Fibroblast of lung (primary cell): ENCODE measurements around the gene REXO2. TPM values are rescaled to one million over a fixed set of nuclear protein-coding genes. Genes with fewer than 3 reads are reported as not detected.

ENCODE experiments used
- DNase-seq, 2 donors: peaks; one replicate each; pipeline versions ENCODE4 v3.0.0 to v3.0.0-alpha.2; 2010; ENCODE audit warnings: low read depth in 2 of 2
- H2AFZ ChIP-seq: 2 replicates; pipeline ENCODE4 v1.5.1; 2012; ENCODE audit warnings: low read length, control low read depth, inconsistent platforms
- H3K27ac ChIP-seq: 2 replicates; pipeline ENCODE4 v1.5.1; 2011; ENCODE audit warnings: low read length, control low read depth; ENCODE audit not compliant: insufficient read depth
- H3K27me3 ChIP-seq: 2 replicates; pipeline ENCODE4 v1.5.1; 2011; ENCODE audit warnings: mild to moderate bottlenecking, low read length; ENCODE audit not compliant: control insufficient read depth, insufficient read depth
- H3K36me3 ChIP-seq: 2 replicates; pipeline ENCODE4 v1.5.1; 2011; ENCODE audit warnings: low read length; ENCODE audit not compliant: control insufficient read depth, insufficient read depth
- H3K4me1 ChIP-seq: 2 replicates; pipeline ENCODE4 v1.5.1; 2011; ENCODE audit warnings: low read length; ENCODE audit not compliant: control insufficient read depth, insufficient read depth; ENCODE audit errors: extremely low read depth
- H3K4me2 ChIP-seq: 2 replicates; pipeline ENCODE4 v1.5.1; 2011; ENCODE audit warnings: low read length, control low read depth; ENCODE audit not compliant: insufficient read depth; ENCODE audit errors: extremely low read depth
- H3K4me3 ChIP-seq, 4 experiments: fragments of 200-600 bp in 1 of 4; sonication (generic) in 1 of 4; replicated peaks in 1 of 4; 2 replicates each; pipeline ENCODE4 v1.5.1; 2011 to 2016; ENCODE audit warnings: low read length in 4 of 4, low read depth in 3 of 4, mild to moderate bottlenecking in 3 of 4, control low read depth in 2 of 4, inconsistent platforms in 1 of 4, mixed read lengths in 1 of 4; ENCODE audit not compliant: insufficient read depth in 1 of 4; ENCODE audit errors: control extremely low read depth in 1 of 4
- H3K79me2 ChIP-seq: 2 replicates; pipeline ENCODE4 v1.5.1; 2012; ENCODE audit warnings: mild to moderate bottlenecking, low read length, inconsistent platforms; ENCODE audit not compliant: control insufficient read depth, insufficient read depth
- H3K9ac ChIP-seq: 2 replicates; pipeline ENCODE4 v1.5.1; 2011; ENCODE audit warnings: mild to moderate bottlenecking, low read length, control low read depth; ENCODE audit not compliant: insufficient read depth
- H3K9me3 ChIP-seq: 2 replicates; pipeline ENCODE4 v1.5.1; 2012; ENCODE audit warnings: low read depth, low read length; ENCODE audit not compliant: control insufficient read depth, insufficient read depth
- H4K20me1 ChIP-seq: 2 replicates; pipeline ENCODE4 v1.5.1; 2011; ENCODE audit warnings: low read length; ENCODE audit not compliant: control insufficient read depth, insufficient read depth; ENCODE audit errors: extremely low read depth
- CTCF ChIP-seq, 2 donors: IDR thresholded peaks in 1 of 2; conservative IDR thresholded peaks in 1 of 2; 1 replicate in 1 of 2; 2 replicates in 1 of 2; pipeline ENCODE4 v1.5.1; 2011 to 2012; ENCODE audit warnings: low read length in 2 of 2, control low read depth in 1 of 2, inconsistent platforms in 1 of 2, low read depth in 1 of 2, mild to moderate bottlenecking in 1 of 2
- EZH2 ChIP-seq: IDR thresholded peaks from 2 replicates; pipeline ENCODE4 v1.5.1; 2012; ENCODE audit warnings: low read length, control low read depth, mild to moderate bottlenecking; ENCODE audit errors: missing control alignments
- polyA plus RNA-seq, 2 donors: library from polyadenylated mRNA; depleted of rRNA in 1 of 2; stranded (reverse) in 1 of 2; unstranded in 1 of 2; fragments of >200 nt; gene quantifications; 2 replicates each; pipeline ENCODE4 v1.2.1, GENCODE V29; 2011 to 2012; ENCODE audit warnings: missing spikeins in 1 of 2
- total RNA-seq: library from RNA; depleted of rRNA; stranded (reverse); fragments of >200 nt; gene quantifications from 2 replicates; pipeline ENCODE4 v1.2.1, GENCODE V29; 2014

Gene REXO2
- total and polyA plus RNA-seq, 2 donors (not counting 1 experiment from before 2014, with no cell fraction given): 234 to 372 TPM

GRCh38 chr11:114482114-114482513 lies 42.8 kb downstream of the REXO2 start:
- Histone ChIP-seq H3K36me3 (no peaks in the 10 kb centered on the region), H3K27ac (no peak overlapping the region), H2AFZ (no peak overlapping the region), H3K9me3 (no peaks in the 10 kb centered on the region), H3K4me2 (no peak overlapping the region), H3K9ac (no peak overlapping the region), H3K27me3 (no peaks in the 10 kb centered on the region), H3K4me1 (no peaks in the 10 kb centered on the region), H3K4me3 (no peak overlapping the region), H3K79me2 (no peaks in the 10 kb centered on the region), H4K20me1 (no peaks in the 10 kb centered on the region)
- no peak for DNase-seq
- no peak for TF ChIP-seq EZH2

DNA sequence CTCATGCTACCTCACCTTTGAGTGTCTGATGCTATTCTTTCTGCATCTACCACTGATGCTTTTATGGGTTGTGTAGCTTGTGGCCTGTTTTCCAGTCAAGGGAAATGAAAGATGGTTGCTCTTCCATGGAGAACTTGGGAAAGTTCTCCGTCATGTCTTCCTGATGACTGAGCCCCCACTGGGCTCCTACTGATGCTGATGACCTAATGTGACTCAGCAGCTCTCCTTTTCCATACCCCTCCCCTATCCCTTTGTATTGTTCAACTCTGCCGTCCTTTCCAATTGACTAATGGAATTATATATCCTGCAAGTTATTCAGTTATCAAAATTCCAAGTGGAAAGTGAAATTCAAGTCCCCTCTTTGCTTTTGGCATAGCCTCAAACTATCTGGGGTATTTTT lies 44.7 kb downstream of the REXO2 start:
- Histone ChIP-seq H3K4me1 (no peaks in the 10 kb centered on the region), H3K4me2 (no peak overlapping the region), H4K20me1 (no peaks in the 10 kb centered on the region), H3K36me3 (no peaks in the 10 kb centered on the region), H3K79me2 (no peaks in the 10 kb centered on the region), H2AFZ (no peak overlapping the region), H3K9me3 (no peaks in the 10 kb centered on the region), H3K4me3 (no peak overlapping the region), H3K27ac (no peak overlapping the region), H3K9ac (no peak overlapping the region), H3K27me3 (no peaks in the 10 kb centered on the region)
- peak in 1 of 2 donors; percentile 12 for DNase-seq
- TF ChIP-seq EZH2: no peak
- no peak for TF ChIP-seq CTCF (conservative IDR thresholded peaks at IDR 0.05 in 1 of 2, IDR thresholded peaks at IDR 0.05 in 1 of 2; ENCODE audit: low read depth in 1 of 2, low read length in 2 of 2)

DNA sequence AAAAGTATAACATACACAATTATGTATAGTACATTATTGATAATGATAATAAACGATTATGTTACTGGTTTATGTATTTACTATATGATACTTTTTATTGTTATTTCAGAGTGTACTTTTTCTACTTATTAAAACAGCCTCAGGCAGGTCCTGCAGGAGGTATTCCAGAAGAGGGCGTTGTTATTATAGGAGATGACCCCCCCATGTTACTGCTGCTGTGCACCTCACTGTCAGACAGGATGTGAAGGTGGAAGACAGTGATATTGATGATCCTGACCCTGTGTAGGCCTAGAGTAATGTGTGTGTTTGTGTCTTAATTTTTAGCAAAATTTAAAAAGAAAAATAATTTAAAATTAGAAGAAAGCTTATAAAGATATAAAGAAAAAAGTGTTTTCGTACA lies 57.6 kb downstream of the REXO2 start:
- Histone ChIP-seq H3K9me3 (no peaks in the 10 kb centered on the region), H4K20me1 (no peaks in the 10 kb centered on the region), H3K4me3 (no peak overlapping the region), H3K9ac (no peak overlapping the region), H3K27me3 (no peaks in the 10 kb centered on the region), H3K4me1 (no peaks in the 10 kb centered on the region), H2AFZ (no peak overlapping the region), H3K36me3 (no peaks in the 10 kb centered on the region), H3K79me2 (no peaks in the 10 kb centered on the region), H3K4me2 (no peak overlapping the region), H3K27ac (no peak overlapping the region)
- TF ChIP-seq CTCF (conservative IDR thresholded peaks at IDR 0.05 in 1 of 2, IDR thresholded peaks at IDR 0.05 in 1 of 2; ENCODE audit: low read depth in 1 of 2, low read length in 2 of 2) (no peak), EZH2 (no peak)
- DNase-seq: no peak
